CD4-positive, alpha-beta T cell treated with Interferon alpha-2 for 1 hour (primary cell): ENCODE data around the gene CPLANE2.
"Not testable (repeated sequence)": the region's sequence is repeated elsewhere in the genome, so short reads cannot be mapped to it uniquely, and the experiment has no call there.

Experiments used
- DNase-seq, 2 donors: peaks; one replicate each; pipeline ENCODE4 v3.0.0-alpha.2; 2020 to 2022

Gene CPLANE2

GRCh38 chr1:16207318-16208269 is 29.4 kb downstream of the CPLANE2 start:
- no peak for DNase-seq

- DNase-seq: peak; percentile 95
Observed at GRCh38 chr1:16206547-16207317, 30.3 kb downstream of the CPLANE2 start.

- no peak for DNase-seq
Observed at GRCh38 chr1:16205891-16206546, 31.0 kb downstream of the CPLANE2 start.

GRCh38 chr1:16205334-16205671 is 31.7 kb downstream of the CPLANE2 start:
- no peak for DNase-seq

- DNase-seq: peak; percentile 32 to 39
Observed at GRCh38 chr1:16204634-16205333, 32.2 kb downstream of the CPLANE2 start.

- no peak for DNase-seq
Observed at GRCh38 chr1:16204216-16204615, 32.8 kb downstream of the CPLANE2 start.

- no peak for DNase-seq
Observed at GRCh38 chr1:16203550-16203949, 33.4 kb downstream of the CPLANE2 start.

- no peak for DNase-seq
Observed at GRCh38 chr1:16202281-16203210, 34.4 kb downstream of the CPLANE2 start.

GRCh38 chr1:16199700-16200099 is 37.3 kb downstream of the CPLANE2 start:
- DNase-seq: no peak

GRCh38 chr1:16199157-16199501 is 37.9 kb downstream of the CPLANE2 start:
- no peak for DNase-seq

- DNase-seq: no peak
Observed at GRCh38 chr1:16198444-16199156, 38.4 kb downstream of the CPLANE2 start.

- no peak for DNase-seq
Observed at GRCh38 chr1:16196874-16197273, 40.1 kb downstream of the CPLANE2 start.

- not testable (repeated sequence) for DNase-seq
Observed at GRCh38 chr1:16196139-16196538, 40.8 kb downstream of the CPLANE2 start.

- no peak for DNase-seq
Observed at GRCh38 chr1:16195518-16195905, 41.5 kb downstream of the CPLANE2 start.

- no peak for DNase-seq
Observed at GRCh38 chr1:16191916-16192546, 45.0 kb downstream of the CPLANE2 start.

- no peak for DNase-seq
Observed at GRCh38 chr1:16191309-16191708, 45.7 kb downstream of the CPLANE2 start.

GRCh38 chr1:16189921-16190621 is 46.9 kb downstream of the CPLANE2 start:
- no peak for DNase-seq

- DNase-seq: no peak
Observed at GRCh38 chr1:16189003-16189402, 48.0 kb downstream of the CPLANE2 start.

- DNase-seq: peak; percentile 74 to 82
Observed at GRCh38 chr1:16187748-16188401, 49.1 kb downstream of the CPLANE2 start.
